ENCODE data around the gene SLC9C1.

Gene SLC9C1

DNA sequence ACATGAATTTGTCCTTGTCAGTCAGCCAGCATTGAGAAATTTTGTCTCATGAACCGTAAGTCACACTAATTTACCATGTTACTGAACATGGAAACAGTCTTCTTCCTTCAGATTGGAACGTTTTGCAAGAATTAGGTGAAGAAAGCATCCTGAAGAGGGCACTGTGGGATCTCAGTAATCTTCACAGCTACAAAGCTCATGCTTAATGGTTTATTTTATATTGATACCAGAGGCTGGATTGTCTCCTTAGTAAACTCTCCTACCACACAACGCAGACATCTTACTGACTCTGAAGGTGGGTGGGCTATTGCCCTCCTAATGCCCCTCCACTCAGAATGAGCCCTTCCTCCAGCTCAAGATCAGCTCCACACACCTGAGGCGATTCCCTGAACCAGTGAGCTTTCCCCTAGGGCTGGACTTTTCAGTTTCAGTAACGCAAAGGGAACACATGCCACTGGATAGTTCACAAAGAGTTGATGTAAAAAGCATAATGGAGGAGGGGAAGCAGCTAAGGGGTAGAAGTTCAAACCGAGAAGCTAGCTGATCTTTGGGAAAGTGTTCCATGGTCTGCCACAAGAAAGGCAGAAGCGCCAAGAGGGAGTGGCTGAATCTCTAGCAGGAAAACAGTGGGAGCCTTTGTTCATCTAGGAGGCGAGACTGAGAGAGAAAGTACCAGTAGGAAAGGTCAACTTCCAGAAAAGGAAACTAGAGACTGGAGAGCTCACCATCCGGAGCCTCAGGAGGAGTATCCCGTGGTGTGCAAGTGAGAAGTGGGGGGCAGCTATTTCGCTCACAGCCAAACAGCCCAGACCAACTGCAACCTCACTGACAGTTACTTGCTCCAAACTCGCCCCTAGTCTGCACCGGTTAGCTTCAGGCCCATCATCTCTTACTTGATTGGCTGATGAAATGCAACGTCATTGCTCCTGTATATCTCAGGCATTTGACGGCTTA is at the start of gene SLC9C1:
TSS of gene SLC9C1 (minus strand) at position 849 of the 954 bp plus-strand sequence. CDS start 7,425 bp downstream, outside the sequence.
- DNase-seq (ENCODE audit: low read depth in 2 of 2) = peak in 1 of 2 donors; percentile 30

DNA sequence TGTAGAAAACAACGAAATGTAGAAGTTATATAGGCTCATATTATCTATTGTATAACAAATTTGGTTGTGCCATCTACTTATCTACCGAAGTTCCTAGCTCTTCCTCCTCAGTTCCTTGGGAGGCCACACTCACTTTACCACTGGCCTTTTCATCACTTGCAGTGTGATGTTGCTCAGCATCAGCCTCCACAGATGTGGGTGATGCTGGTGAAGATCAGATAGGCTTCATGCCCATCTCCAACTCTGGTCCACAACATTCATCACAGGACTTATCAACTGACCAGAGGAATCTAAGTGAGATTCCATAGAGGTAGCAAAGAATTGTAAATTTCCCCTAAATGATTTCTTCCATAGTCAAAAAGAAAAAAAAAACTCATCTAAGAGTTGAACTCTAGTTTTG is 47.4 kb upstream of the SLC9C1 start:
- no peak for DNase-seq (ENCODE audit: low read depth in 2 of 2)

DNA sequence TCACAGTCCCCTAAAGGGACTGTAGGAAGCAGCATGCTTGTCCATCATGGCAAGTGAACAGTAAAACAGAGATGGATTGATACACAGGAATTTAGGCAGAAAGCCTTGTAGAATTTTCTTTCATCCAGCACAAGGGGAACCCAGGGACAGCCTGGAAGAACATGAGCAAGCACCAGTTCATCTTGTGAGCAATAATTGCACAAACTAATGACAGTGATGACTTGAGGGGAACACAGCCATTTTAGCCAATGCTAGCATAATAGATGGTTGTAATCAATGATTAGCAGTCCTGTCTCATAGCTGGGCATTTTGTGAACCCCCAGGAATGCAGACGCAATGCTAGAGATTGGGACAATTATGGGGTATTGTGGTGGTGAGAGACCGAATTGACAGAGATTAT is 45.6 kb upstream of the SLC9C1 start:
- DNase-seq (ENCODE audit: low read depth in 2 of 2) = no peak

DNA sequence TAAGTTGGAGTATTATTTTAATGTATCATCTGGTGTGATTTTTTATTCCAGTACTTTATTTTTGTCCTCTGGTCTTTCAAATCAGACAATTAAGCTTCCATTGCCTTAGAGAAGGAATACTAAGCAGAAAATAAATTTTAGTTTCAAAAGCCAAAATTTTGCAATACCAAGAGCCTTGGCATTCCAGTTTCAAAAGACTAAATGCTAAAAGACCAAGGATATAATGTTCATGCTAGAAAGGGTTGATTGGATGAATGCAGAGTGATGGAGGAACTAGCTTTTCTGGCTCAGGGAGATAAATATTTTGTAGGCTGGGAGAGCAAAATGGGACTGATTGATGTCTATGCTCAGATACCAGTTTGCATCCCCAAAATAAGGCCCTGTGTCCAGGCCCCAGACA is 45.1 kb upstream of the SLC9C1 start:
- no peak for DNase-seq (ENCODE audit: low read depth in 2 of 2)

DNA sequence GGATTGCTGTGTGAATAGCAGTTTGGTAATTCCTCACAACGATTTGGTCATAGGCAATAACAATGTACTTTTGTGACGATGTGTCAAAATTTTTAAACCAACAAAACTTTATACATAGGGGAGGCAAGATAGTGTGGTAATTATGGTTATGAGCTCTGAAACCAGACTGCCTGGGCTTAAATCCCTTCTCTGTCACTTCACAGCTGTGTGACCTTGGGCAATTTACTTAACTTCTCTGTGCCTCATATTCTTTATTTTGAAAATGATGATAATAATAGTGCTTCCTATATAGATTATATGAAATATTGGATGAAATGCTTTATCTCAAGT is 44.7 kb upstream of the SLC9C1 start:
- DNase-seq (ENCODE audit: low read depth in 2 of 2) = no peak

DNA sequence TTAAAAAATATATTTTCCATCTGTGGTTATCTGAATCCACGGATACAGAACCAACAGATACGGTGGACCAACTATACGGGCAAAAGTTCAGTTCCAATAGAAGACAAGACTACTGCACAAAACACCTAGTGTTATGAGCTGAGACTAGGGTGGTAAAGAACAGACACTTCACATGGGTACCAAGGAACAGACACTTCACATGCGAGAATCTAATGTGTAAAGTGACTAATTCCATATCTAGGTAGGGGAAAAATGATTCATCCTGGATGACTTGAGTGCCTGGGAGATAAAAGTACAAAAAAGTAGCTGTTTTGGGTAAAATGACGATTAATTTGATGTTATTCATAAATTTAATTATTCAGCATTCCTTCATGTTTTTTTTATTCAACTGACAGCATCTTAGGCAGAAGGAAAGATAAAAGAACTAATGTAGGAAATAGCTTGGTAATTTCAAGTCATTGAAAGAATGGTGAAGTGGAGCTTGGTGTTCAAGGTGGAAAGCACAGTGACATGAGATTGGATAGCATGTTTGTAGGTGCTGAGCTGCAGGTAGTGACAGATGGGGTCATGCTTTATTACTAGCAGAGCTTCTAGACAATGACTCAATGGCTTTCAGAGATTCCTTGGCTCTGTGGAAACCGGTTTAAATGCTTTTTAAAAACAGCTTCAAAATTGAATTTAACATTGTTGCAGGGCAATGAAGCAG is 44.2 kb upstream of the SLC9C1 start:
- no peak for DNase-seq (ENCODE audit: low read depth in 2 of 2)

DNA sequence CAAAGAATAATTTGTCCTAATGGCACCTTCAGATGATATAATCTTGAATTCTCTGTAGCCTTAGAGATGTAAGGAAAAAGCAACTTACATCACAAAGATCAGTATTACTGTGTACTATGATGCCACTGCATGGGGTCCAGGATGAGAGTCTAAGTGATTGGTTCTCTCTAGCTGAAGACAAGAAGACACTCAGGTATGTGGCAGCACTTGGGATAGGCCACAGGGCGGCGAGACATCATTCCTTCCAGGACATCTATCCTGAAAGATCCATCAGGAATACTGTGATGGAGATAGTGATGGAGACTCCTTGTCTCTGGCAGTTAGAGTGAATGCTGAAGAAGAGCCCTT is 41.4 kb upstream of the SLC9C1 start:
- no peak for DNase-seq (ENCODE audit: low read depth in 2 of 2)

DNA sequence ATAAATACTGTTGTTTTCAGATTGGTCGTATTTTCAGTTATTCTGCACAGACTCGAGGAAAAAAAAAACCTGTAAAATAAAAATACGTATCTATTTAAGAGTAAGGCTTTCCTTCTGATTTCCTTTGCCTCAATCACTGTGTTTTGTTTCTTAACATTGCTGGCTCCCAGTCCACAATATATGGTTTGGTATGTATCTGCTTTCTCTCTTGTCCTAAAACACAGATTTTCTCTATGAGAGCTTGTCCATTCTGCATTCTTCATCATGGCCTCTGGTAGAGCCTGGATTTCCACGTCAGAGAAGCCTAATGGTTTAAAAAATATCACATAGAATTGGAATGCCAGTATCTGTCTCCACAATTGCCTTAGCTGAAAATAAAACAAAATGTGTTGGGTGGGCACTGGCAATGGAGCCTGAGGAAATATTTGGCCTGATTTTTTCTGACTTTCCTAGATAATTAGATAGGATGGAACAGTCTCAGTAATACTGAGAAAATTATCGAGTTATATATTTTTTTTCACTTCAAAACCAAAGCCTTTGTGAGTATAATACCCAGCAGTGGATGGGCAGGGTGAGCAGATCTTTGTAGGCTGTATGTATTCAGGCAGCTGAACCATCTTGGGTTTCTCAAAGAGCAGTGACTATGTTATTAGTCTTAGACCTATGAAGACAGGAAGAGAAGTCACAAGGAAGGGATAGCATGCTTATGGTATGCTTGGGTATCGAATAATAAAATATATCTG is 40.8 kb upstream of the SLC9C1 start:
- no peak for DNase-seq (ENCODE audit: low read depth in 2 of 2)

DNA sequence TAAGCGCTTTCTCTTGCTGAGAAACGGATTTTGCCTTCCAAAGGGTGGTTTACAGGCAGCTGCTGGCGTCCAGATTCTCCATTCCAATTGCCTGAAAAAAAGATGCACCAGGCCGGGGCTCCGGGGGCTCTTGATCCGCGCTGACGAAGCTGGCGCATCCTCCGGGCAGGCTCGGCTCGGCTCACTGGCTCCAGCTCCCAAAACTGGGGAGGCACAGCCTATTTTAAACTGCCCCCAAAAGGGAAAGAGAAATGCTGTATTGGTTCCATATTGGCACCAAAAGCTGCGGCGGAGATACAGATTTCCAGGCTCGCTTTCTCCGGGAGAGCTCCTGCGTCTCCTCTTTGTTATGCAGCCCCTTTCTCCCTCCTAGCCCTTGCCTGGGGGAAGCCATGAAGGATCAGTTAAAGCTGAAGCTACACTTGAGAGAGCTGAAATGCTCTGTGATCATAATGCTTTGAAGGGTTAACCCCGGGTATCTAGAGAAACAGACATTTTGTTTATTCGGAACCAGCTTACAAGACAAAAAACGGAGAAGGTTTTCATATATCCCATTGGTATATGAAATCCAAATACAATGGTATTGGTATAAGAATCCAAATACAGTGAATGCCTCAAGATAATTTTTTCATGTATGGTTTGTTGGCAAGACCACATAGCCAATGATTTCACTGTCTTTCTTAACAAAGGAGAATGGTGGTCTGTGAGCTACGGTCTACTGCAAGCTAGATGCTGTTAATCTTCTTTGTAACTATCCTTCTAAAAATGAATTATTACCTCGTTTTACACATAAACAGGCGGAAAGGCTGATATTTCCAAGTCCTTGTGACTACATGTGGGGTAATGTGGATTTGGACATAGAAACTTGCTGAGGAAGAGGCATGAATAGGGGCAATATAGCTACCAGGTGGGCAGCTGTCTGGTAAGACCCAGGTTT is 39.6 kb upstream of the SLC9C1 start:
- DNase-seq (ENCODE audit: low read depth in 2 of 2) = peak in 1 of 2 donors; percentile 18

DNA sequence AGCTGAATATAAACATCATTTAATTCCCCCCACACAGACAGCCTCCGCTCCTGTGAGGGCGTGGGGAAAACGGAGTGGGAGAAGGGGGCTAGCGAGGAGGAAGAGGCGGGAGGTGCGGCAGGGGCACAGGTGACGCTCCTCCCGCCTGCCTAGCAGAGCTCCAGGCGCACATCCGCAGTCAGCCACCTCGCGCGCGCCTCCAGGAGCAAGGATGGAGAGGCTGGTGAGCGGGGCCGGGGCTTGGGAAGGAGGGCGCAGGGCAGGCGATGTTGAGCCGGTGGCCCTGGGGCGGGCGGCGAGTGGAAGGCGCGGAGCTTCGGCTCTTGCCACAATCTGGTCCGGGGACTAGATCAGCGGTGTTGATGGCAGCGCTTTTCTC is 39.0 kb upstream of the SLC9C1 start, which contains the start of gene CD200:
TSS of gene CD200 (plus strand) at position 155 of the 379 bp plus-strand sequence. CDS start at position 212, 57 bp downstream.
- peak; percentile 37 to 61 for DNase-seq (ENCODE audit: low read depth in 2 of 2)

DNA sequence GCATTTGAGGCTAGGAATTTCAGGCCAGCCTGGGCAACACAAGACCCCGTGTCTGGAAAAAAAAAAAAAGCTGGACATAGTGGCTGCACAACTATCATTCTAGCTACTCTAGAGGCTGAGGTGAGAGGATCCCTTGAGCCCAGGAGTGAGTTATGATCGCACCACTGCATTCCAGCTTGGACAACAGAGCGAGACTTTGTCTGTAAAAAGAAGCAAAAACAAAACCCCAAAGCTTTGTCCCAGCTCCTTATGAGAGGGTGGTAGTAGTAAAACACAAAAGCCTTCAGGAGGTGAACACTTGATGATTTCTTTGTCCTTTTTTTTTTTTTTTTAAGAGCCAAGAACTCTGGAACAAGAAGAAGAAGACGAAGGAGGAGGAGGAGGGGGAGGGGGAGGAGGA is 37.8 kb upstream of the SLC9C1 start:
- no peak for DNase-seq (ENCODE audit: low read depth in 2 of 2)

DNA sequence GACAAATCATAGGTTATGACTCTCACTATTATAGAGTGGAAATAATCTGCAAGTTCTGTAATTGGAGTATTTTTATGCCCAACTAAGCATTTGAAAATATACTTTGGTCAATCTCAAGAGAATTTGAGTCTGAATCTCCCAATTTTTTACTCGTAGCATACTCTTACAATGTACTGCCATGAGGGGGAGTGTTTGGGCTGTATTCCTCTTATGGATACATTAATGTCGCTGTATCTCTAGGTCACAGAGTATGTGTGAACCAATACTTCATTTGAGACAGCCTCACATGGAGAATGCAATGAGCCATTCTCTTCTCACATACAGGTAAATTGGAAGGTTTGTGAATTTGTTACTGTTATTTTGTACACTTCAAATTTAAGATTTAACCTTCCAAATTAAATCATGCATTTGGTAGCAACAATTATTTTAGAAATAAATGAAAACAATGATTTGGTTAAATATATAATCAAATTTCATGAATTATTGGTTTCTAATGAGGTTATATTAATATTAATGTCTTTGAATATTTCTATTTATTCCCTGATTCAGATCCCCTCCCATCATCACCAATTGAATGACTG is 33.4 kb upstream of the SLC9C1 start:
- DNase-seq (ENCODE audit: low read depth in 2 of 2) = no peak

DNA sequence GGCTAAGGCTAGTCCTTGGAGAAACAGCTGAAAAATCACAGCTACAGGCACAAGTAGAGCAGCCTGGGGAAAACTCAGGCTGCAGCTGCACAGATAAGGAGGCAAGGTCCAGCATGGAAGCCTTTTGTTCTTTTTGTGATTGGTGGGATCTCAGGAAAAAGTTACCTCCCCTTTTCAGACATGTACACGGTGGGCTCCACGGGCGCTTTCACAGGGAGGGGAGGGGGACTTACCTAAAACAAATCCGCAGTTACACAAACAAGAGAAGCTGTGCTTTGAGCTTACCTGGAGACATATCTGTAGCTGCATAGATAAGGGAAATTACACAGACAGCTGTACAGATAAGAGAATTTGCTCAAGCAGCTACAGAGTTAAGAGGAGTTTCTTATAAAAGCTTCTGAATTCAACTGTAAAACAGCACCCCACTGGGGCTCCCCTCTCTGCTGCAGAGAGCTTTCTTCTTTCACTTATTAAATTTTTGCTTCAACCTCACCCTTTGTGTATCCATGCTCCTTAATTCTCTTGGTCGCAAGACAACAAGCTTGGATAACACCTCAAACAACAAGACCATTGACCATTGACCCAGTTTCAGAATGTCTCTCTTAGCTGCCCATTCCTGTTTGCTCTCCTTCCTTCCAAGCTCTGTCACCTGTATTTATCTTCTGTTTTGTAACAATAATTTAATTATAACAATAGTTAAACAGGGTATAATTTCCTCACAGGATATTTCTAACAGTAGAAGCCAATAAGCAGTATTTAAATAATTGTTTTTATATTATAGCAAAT is 28.0 kb upstream of the SLC9C1 start:
- DNase-seq (ENCODE audit: low read depth in 2 of 2) = no peak

DNA sequence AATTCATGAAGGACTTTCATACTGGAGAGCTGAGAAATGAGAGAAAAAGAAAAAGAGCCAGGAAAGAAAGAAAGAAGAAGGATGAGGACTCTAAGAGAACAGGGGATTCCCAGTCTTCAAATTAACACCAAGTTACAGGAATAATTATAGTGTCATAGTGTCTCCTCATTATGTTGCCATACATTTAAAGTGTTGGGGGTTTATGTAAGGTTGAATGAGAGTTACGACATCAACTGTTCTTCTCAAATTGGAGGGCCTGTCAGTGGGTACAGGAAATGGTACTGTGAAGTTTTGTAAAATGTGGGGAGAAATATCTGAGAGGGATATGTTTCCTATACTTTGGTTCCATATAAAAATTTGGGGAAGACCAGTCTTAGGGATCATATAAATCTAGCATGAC is 26.7 kb upstream of the SLC9C1 start:
- DNase-seq (ENCODE audit: low read depth in 2 of 2) = no peak

DNA sequence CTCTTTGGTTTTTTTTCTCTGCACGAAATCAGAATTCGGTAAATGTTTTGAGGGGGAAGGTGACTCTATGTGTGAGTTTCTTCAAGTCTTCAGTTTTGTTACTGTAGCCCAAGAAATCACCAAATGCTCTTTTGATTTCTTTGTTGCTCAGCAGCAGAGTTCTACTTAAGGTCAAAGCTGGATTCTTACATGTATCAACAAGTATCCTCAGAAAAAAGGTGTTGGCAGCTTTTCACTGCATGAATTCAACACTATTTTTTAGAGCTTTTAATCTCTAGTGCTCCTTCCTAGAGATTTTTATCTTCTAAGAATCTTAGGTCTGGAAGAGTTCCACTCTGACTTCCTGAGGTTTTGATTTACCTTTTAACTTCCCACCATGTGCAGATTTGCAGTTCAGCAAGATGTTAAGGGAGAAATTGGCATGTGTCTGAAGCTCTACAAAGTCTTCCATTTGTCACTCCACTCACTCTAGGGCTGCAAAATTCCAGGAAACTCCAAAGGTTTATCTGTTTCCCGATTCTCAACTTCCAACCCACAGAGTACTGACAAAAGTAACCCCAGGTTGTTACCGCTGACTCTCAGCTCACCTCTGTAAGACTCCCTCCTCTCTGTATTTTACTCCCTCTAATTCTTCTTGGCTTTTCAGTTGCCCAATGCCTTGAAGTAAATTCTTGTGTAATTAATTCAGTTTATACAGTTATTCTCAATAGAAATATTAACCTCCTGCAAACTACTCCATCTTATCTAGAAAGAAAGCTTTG is 25.7 kb upstream of the SLC9C1 start:
- no peak for DNase-seq (ENCODE audit: low read depth in 2 of 2)

DNA sequence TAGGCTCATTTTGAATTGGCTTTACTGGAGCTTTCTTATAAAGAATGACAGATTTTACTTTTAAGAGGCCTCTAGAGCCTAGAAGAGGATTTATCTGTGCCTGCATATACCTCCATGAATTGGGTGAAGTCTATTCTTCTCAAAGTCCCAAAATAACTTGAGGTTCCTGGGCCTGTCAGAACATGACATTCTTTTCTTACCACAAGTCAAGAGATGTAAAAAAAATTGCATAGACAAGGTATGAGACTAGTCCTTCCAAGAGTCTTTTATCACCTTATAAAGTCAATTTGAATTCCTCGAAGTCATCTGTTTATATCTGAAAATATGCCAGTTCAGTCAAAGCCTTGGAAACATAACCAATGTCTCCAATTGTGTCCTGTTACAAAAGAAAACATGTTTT is 21.8 kb upstream of the SLC9C1 start:
- no peak for DNase-seq (ENCODE audit: low read depth in 2 of 2)

DNA sequence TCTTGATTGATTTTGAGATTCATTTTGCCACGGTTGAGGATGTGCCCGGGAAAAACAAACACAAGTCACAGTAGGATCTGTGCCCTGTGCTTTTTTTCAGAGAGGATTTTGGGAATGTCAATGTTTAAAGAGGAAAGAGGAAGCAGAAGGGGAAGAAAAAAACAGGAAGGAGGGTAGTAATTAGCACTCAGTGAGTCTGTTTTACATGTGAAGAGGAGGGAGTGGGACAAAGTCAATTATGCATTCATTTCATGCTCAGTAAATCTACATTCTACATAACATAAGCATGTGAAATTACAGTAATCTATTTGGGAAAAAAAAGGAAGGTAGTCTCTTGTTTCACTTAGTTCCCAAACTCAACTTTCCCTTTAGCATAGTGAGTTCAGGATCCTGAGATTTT is 20.6 kb upstream of the SLC9C1 start:
- no peak for DNase-seq (ENCODE audit: low read depth in 2 of 2)

DNA sequence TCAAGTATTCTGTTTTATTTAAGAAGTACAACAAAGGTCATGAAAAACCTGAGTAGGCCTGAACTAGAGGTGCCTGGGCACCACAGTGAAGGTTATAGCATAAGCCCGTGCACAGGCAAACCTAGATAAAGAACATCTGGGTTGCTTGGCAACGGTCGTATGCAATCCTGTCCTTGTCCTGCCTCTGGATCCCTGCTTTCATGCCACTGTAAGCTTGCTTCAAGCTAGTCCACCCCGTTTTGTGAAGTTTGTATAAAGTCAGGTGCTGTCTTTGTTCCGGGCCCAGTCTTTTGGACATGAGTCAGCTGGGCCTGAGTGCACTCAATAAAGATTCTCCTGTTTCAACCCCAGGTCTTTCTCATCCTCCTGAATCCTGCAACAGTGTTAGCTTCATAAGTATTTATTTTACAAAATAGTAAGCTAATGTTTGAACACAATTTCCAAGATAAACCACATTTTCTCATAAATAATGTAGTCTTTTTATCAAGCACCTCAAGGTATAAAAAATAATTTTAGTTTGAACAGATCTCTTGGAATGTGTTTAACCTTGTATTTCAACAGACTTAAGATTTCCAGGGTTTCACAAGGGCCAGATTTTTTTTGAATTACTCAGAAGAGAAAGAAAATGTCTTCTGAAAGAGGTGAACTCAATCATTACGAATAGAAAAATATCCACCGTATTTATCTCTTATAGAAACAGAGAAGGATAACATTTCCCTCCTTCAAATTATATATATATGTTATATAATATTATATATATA is 14.3 kb upstream of the SLC9C1 start:
- no peak for DNase-seq (ENCODE audit: low read depth in 2 of 2)

DNA sequence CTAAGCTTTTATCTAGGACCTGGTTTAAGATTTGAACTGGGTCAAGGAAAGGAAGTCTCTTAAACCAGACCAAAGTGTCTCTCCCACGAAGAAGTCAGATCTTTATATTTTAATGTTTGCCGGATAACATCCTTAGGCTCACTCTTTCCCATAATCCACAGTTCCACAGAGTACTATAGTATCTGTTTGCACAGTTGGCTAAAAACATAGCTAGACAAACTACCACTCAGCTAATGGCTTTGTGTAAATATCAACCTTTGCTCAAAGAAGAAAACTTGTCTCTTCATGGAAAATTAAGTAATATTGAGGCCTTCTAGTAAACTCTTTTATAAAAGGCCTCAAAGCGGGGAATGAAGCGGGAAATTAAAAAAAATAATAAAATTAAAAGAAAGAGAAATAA is 13.5 kb upstream of the SLC9C1 start:
- no peak for DNase-seq (ENCODE audit: low read depth in 2 of 2)

Measured in stimulated activated CD4-positive, alpha-beta T cell treated with anti-CD3 and anti-CD28 coated beads, Interleukin-1b, Interleukin-23, amount 100 ng/mL, for 4 hours (primary cell).